HepG2 (cell line): ENCODE results near the gene INHBB. TPM values are rescaled to one million over a fixed set of nuclear protein-coding genes. Genes with fewer than 3 reads are reported as not detected.
A peak's percentile ranks its signal among the peaks of the same experiment; 100 is the strongest.

Experiments used
- ATAC-seq: fragments of 200-7000 bp; cut with Tn5 transposase; 3 replicates; pipeline ENCODE4 v1.9.1; 2020; ENCODE audit warnings: mild to moderate bottlenecking, moderate library complexity
- BruUV-seq: library from RNA; stranded (reverse); fragments of 400-500 nt; replicated peaks from 2 replicates; lab custom pipeline; 2021; lab: Mats Ljungman, UMichigan
- CTCF ChIA-PET: fragments of 300-600 bp; formaldehyde crosslinking; extraction: SDS; loops from one replicate; lab custom pipeline; 2021; ENCODE audit warnings: low total read pairs, inconsistent platforms, low intra/inter-chr PET ratio; lab: Yijun Ruan, JAX
- POLR2A ChIA-PET: fragments of 350-600 bp; sonication (Branson Sonifier 250); formaldehyde crosslinking; loops from one replicate; lab custom pipeline; 2020; ENCODE audit warnings: antibody characterized with exemption, inconsistent platforms; lab: Yijun Ruan, JAX
- DNase-seq: peaks from one replicate; pipeline ENCODE4 v3.0.0-alpha.2; 2015; ENCODE audit warnings: low spot score
- FAIRE-seq: peaks from 3 replicates; lab custom pipeline; 2011; peaks lifted over from hg19 to GRCh38; lab: Jason Lieb, UNC
- H2AFZ ChIP-seq: one replicate; pipeline ENCODE4 v1.6.1; 2011; ENCODE audit warnings: low read length, inconsistent platforms
- H3K27ac ChIP-seq: fragments of 300-600 bp; 3 replicates; pipeline ENCODE4 v1.8.0; 2011; ENCODE audit warnings: mixed run types, mild to moderate bottlenecking, mixed read lengths, low read length, inconsistent platforms; ENCODE audit not compliant: insufficient read depth; ENCODE audit errors: extremely low read length
- H3K27me3 ChIP-seq, 2 experiments: fragments of 200-600 bp in 1 of 2; 2 replicates in 1 of 2; 3 replicates in 1 of 2; pipeline versions ENCODE4 v1.6.0 to v1.8.0; 2011; ENCODE audit warnings: low read length in 2 of 2, mild to moderate bottlenecking in 2 of 2, moderate library complexity in 2 of 2, inconsistent platforms in 1 of 2; ENCODE audit not compliant: insufficient read depth in 2 of 2, control insufficient read depth in 1 of 2
- H3K36me3 ChIP-seq, 2 experiments: fragments of 200-600 bp in 1 of 2; replicated peaks in 1 of 2; 2 replicates in 1 of 2; 3 replicates in 1 of 2; pipeline versions ENCODE4 v1.5.1 to v1.8.0; 2011; ENCODE audit warnings: low read length in 2 of 2, inconsistent platforms in 1 of 2; ENCODE audit not compliant: insufficient read depth in 2 of 2, control insufficient read depth in 1 of 2
- H3K4me1 ChIP-seq: 2 replicates; pipeline ENCODE4 v1.5.1; 2012; ENCODE audit warnings: low read length, inconsistent platforms; ENCODE audit not compliant: insufficient read depth
- H3K4me2 ChIP-seq: 2 replicates; pipeline ENCODE4 v1.6.0; 2011; ENCODE audit warnings: low read depth, low read length, inconsistent platforms
- H3K4me3 ChIP-seq, 3 experiments: fragments of 200-600 bp in 1 of 3; sonication (generic), shearing (Covaris generic) in 1 of 3; replicated peaks in 1 of 3; 2 replicates each; pipeline ENCODE4 v1.5.1; 2011 to 2016; ENCODE audit warnings: low read length in 3 of 3, inconsistent platforms in 2 of 3, low read depth in 2 of 3, mild to moderate bottlenecking in 2 of 3, control low read depth in 1 of 3, mixed read lengths in 1 of 3; ENCODE audit not compliant: insufficient read depth in 1 of 3
- H3K79me2 ChIP-seq: one replicate; pipeline ENCODE4 v1.6.1; 2011; ENCODE audit warnings: low read length, inconsistent platforms; ENCODE audit not compliant: insufficient read depth
- H3K9ac ChIP-seq: 2 replicates; pipeline ENCODE4 v1.6.0; 2011; ENCODE audit warnings: mild to moderate bottlenecking, low read depth, low read length, inconsistent platforms; ENCODE audit not compliant: insufficient read depth
- H3K9me3 ChIP-seq: 2 replicates; pipeline ENCODE4 v1.5.1; 2012; ENCODE audit warnings: mild to moderate bottlenecking, low read length
- H4K20me1 ChIP-seq: 2 replicates; pipeline ENCODE4 v1.6.0; 2011; ENCODE audit warnings: inconsistent platforms, mild to moderate bottlenecking, low read length, moderate library complexity; ENCODE audit not compliant: insufficient read depth
- ZFP37 ChIP-seq: sonication (generic); formaldehyde crosslinking; IDR thresholded peaks from 2 replicates; pipeline ENCODE4 v1.4.0; 2020; ENCODE audit warnings: missing genetic modification reagents, borderline replicate concordance
- in situ Hi-C: cut with HindIII; loops from 2 replicates; pipeline ENCODE4 v1.10.0; 2017; ENCODE audit warnings: low pct_unique_long_range_greater_than_20kb; ENCODE audit not compliant: extremely low pct_ligation_motif_present
- intact Hi-C: fragments of 100-400 bp; cut with micrococcal nuclease; formaldehyde crosslinking; loops from one replicate; pipeline ENCODE4 v1.10.0; 2022; ENCODE audit not compliant: unreplicated experiment
- polyA plus RNA-seq, 8 experiments: library from polyadenylated mRNA; depleted of rRNA in 3 of 8; stranded (reverse) in 7 of 8; unstranded in 1 of 8; fragments of >200 nt; fragmentation: Illumina TruSeq in 4 of 8; extraction: Trizol in 4 of 8; gene quantifications; 2 replicates each; pipeline versions ENCODE4 v1.2.1 to v1.2.3, GENCODE V29; 2011 to 2016; ENCODE audit warnings: low read depth in 4 of 8, missing spikeins in 1 of 8, mixed read lengths in 1 of 8; ENCODE audit not compliant: insufficient read depth in 1 of 8
- total RNA-seq, 5 experiments: library from RNA; depleted of rRNA; stranded (reverse); fragments of >200 nt; fragmentation: Illumina TruSeq; extraction: Trizol; gene quantifications; 2 replicates each; pipeline ENCODE4 v1.2.3, GENCODE V29; 2016; ENCODE audit warnings: low read depth in 1 of 5
- TF ChIP-seq, protein P1 (sequence below), 2 experiments: fragments of 450-650 bp in 1 of 2; sonication (generic) in 1 of 2; formaldehyde crosslinking in 1 of 2; IDR thresholded peaks; 2 replicates each; pipeline versions ENCODE4 v1.6.1 to v1.8.0; 2016 to 2022; ENCODE audit warnings: antibody characterized with exemption in 1 of 2, mild to moderate bottlenecking in 1 of 2, missing genetic modification reagents in 1 of 2

INHBB gene
- total and polyA plus RNA-seq, 2 of the 13 experiments (the other 11 are each of a cell fraction or from before 2014, with no cell fraction given), result 0.20 to 1.7 TPM

DNA sequence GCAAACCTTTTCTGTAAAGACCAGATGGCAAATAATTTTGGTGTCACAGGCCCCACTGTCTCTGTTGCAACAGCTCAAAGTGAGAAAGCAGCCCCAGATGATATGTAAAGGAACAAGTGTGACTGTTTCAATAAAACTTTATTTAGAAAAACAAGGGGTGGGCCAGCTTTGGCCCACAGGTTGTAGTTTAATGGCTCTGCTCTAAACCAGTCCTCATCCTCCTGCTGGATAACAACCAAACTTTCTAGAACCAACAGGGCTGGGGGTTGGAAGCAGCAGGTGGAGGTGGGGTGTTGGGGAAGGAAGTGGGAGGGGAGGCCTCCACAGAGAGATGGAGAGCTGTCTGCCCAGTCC, 28.8 kb upstream of the INHBB start:
- in situ Hi-C loops, result loop anchor here (10.0 kb wide), 1 partner anchor 112 kb away; no protein-coding TSS in a partner anchor
- Histone ChIP-seq H3K4me1 (peaks cover 28% of the 10 kb centered on the region), H3K27ac (no peak overlapping the region), H4K20me1 (no peaks in the 10 kb centered on the region), H3K4me3 (no peak overlapping the region), H3K36me3 (no peaks in the 10 kb centered on the region), H3K4me2 (no peak overlapping the region), H3K79me2 (no peaks in the 10 kb centered on the region), H3K9ac (no peak overlapping the region), H3K27me3 (peaks cover 36 to 83% of the 10 kb centered on the region in 2 experiments), H2AFZ (no peak overlapping the region), H3K9me3 (no peaks in the 10 kb centered on the region)
- intact Hi-C loops, result loop anchor here (10.0 kb wide), 1 partner anchor 358 kb away; no protein-coding TSS in a partner anchor
- FAIRE-seq (no peak), ATAC-seq (no peak), DNase-seq (no peak)
- POLR2A ChIA-PET, result no interaction called here
- BruUV-seq, result no TSS peak
- CTCF ChIA-PET, result no interaction called here
- TF ChIP-seq, protein P1, sequence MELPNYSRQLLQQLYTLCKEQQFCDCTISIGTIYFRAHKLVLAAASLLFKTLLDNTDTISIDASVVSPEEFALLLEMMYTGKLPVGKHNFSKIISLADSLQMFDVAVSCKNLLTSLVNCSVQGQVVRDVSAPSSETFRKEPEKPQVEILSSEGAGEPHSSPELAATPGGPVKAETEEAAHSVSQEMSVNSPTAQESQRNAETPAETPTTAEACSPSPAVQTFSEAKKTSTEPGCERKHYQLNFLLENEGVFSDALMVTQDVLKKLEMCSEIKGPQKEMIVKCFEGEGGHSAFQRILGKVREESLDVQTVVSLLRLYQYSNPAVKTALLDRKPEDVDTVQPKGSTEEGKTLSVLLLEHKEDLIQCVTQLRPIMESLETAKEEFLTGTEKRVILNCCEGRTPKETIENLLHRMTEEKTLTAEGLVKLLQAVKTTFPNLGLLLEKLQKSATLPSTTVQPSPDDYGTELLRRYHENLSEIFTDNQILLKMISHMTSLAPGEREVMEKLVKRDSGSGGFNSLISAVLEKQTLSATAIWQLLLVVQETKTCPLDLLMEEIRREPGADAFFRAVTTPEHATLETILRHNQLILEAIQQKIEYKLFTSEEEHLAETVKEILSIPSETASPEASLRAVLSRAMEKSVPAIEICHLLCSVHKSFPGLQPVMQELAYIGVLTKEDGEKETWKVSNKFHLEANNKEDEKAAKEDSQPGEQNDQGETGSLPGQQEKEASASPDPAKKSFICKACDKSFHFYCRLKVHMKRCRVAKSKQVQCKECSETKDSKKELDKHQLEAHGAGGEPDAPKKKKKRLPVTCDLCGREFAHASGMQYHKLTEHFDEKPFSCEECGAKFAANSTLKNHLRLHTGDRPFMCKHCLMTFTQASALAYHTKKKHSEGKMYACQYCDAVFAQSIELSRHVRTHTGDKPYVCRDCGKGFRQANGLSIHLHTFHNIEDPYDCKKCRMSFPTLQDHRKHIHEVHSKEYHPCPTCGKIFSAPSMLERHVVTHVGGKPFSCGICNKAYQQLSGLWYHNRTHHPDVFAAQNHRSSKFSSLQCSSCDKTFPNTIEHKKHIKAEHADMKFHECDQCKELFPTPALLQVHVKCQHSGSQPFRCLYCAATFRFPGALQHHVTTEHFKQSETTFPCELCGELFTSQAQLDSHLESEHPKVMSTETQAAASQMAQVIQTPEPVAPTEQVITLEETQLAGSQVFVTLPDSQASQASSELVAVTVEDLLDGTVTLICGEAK (IDR thresholded peaks at IDR 0.05), result peak; percentile 70
- TF ChIP-seq, protein P1 (CRISPR knock-in tag; IDR thresholded peaks at IDR 0.05), result peak; percentile 98
- TF ChIP-seq ZFP37, result no peak
